Body of pancreas (tissue), 4 donors: Measurements from ENCODE around the gene SUN2. TPM values are rescaled to one million over a fixed set of nuclear protein-coding genes. Genes with fewer than 3 reads are reported as not detected.

Experiments
- ATAC-seq: fragments of 150-250 bp; one replicate; pipeline ENCODE4 v1.9.1; 2016
- DNase-seq, 4 donors: peaks; one replicate each; pipeline ENCODE4 v3.0.0-alpha.2; 2019
- H3K27ac ChIP-seq, 4 donors: fragments of 200-600 bp; sonication (generic); 1 replicate in 3 of 4; 2 replicates in 1 of 4; pipeline versions ENCODE4 v1.5.1 to v1.6.1; 2016 to 2019; ENCODE audit warnings: mild to moderate bottlenecking in 1 of 4, mixed read lengths in 1 of 4, moderate library complexity in 1 of 4
- H3K27me3 ChIP-seq, 2 donors: fragments of 200-600 bp; sonication (generic); one replicate each; pipeline ENCODE4 v1.6.0; 2016; ENCODE audit warnings: mild to moderate bottlenecking in 1 of 2
- H3K36me3 ChIP-seq, 2 donors: fragments of 200-600 bp; sonication (generic); replicated peaks in 1 of 2; 2 replicates each; pipeline ENCODE4 v1.5.1; 2016; ENCODE audit warnings: low read depth in 2 of 2; ENCODE audit not compliant: insufficient read depth in 1 of 2
- H3K4me1 ChIP-seq: fragments of 200-600 bp; sonication (generic); one replicate; pipeline ENCODE4 v1.6.0; 2016
- H3K4me3 ChIP-seq, 2 donors: fragments of 200-600 bp; sonication (generic); 1 replicate in 1 of 2; 2 replicates in 1 of 2; pipeline ENCODE4 v1.5.1; 2016 to 2019
- H3K9me3 ChIP-seq, 3 donors: fragments of 200-600 bp; sonication (generic); 1 replicate in 2 of 3; 2 replicates in 1 of 3; pipeline ENCODE4 v1.5.1; 2016
- CTCF ChIP-seq, 7 experiments: fragments of 450-650 bp in 4 of 7; fragments of 200-600 bp in 3 of 7; sonication (generic) in 3 of 7; IDR thresholded peaks; one replicate each; pipeline ENCODE4 v1.5.1; 2016 to 2019; ENCODE audit warnings: antibody characterized with exemption in 7 of 7
- POLR2A ChIP-seq, 3 donors: fragments of 450-650 bp; IDR thresholded peaks; one replicate each; pipeline ENCODE4 v1.6.1; 2016; ENCODE audit warnings: antibody characterized with exemption in 3 of 3, mild to moderate bottlenecking in 2 of 3
- WGBS, 2 donors: methylation state at CpG; one replicate each; pipeline ENCODE4 v1.1.5; 2017; 5-methylcytosine and 5-hydroxymethylcytosine counted together
- intact Hi-C: fragments of 100-400 bp; cut with DNase I; formaldehyde crosslinking; loops from one replicate; pipeline ENCODE4 v1.15.1; 2023
- total RNA-seq, 2 donors: library from RNA; depleted of rRNA; stranded (reverse); fragments of >200 nt; gene quantifications; one replicate each; pipeline ENCODE4 v1.1.0, GENCODE V29; 2016

SUN2 gene
- total RNA-seq, 2 donors from 2014 or later = 143 to 166 TPM

- Histone ChIP-seq H3K9me3 (no peaks in the 10 kb centered on the region), H3K27ac (peak overlapping the region; percentile 85 to 94 (median 90)), H3K4me1 (peaks cover 53% of the 10 kb centered on the region), H3K27me3 (no peaks in the 10 kb centered on the region), H3K36me3 (peaks cover 2 to 43% of the 10 kb centered on the region in 2 donors), H3K4me3 (no peak overlapping the region)
- peak; percentile 57 for ATAC-seq
- TF ChIP-seq POLR2A (IDR thresholded peaks at IDR 0.05) (peak in 2 of 3 donors; percentile 48 to 53), CTCF (IDR thresholded peaks at IDR 0.05) (peak in 3 of 7 experiments; percentile 28 to 34 (median 34))
- DNase-seq = peak; percentile 69 to 84 (median 78)
- 28 to 29% methylated on average over 13 of the region's 13 CpGs for WGBS, 2 donors
- intact Hi-C loops = no loop called here
These were observed 23.5 kb downstream of the SUN2 start for GRCh38 chr22:38732251-38732815.

- peaks cover 0 to 45% of the 10 kb centered on the region in 2 donors for H3K36me3 ChIP-seq
- 50 to 81% methylated on average over 2 to 6 of the region's 6 CpGs for whole genome bisulfite sequencing, 2 donors
- no peaks in the 10 kb centered on the region for H3K27me3 ChIP-seq
- intact Hi-C loops = no loop called here
- DNase-seq = peak in 1 of 4 donors; percentile 15
- no peak for TF ChIP-seq POLR2A (IDR thresholded peaks at IDR 0.05)
- no peak for TF ChIP-seq CTCF (IDR thresholded peaks at IDR 0.05)
- H3K4me3 ChIP-seq = no peak overlapping the region
- H3K27ac ChIP-seq = peak overlapping the region; percentile 85 to 94 (median 90)
- H3K4me1 ChIP-seq = peaks cover 53% of the 10 kb centered on the region
- no peak for ATAC-seq
- no peaks in the 10 kb centered on the region for H3K9me3 ChIP-seq
These were observed 24.1 kb downstream of the SUN2 start for GRCh38 chr22:38731703-38732161.

GRCh38 chr22:38730411-38730871 is 25.4 kb downstream of the SUN2 start:
- Histone ChIP-seq H3K9me3 (no peaks in the 10 kb centered on the region), H3K4me1 (peaks cover 46% of the 10 kb centered on the region), H3K27ac (peak overlapping the region in 1 of 4 donors; percentile 94), H3K27me3 (no peaks in the 10 kb centered on the region), H3K36me3 (peaks cover 0 to 47% of the 10 kb centered on the region in 2 donors), H3K4me3 (no peak overlapping the region)
- intact Hi-C loops = no loop called here
- DNase-seq (peak in 1 of 4 donors; percentile 11), ATAC-seq (no peak)
- 93 to 96% methylated on average over 13 of the region's 13 CpGs for WGBS, 2 donors
- TF ChIP-seq POLR2A (IDR thresholded peaks at IDR 0.05) (no peak), CTCF (IDR thresholded peaks at IDR 0.05) (no peak)

DNA sequence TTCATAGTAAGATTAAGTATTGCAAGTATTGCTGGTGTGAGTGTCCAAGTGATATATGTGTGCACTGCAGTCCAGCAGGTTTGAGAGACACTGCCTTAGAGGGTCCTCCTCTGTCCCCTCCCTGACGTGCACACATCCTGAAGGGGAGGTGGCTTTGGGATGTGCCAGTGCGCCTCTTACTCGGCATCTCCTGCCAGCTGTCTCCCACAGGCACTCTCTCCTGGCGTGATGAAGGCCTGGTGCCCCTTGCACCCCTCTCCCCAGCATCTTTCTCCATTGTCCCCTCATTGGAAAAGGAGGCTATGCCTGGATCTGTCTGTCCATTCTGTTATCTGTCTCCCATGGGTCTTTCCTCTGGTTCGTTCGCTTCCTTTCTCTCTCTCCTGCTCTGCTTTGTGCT is 25.9 kb downstream of the SUN2 start:
- H3K4me3 ChIP-seq = no peak overlapping the region
- ATAC-seq = no peak
- no peak overlapping the region for H3K27ac ChIP-seq
- 88 to 97% methylated on average over 6 of the region's 6 CpGs for WGBS, 2 donors
- H3K36me3 ChIP-seq = peaks cover 0 to 47% of the 10 kb centered on the region in 2 donors
- intact Hi-C loops = no loop called here
- peaks cover 41% of the 10 kb centered on the region for H3K4me1 ChIP-seq
- DNase-seq = peak in 1 of 4 donors; percentile 6
- TF ChIP-seq CTCF (IDR thresholded peaks at IDR 0.05) (no peak), POLR2A (IDR thresholded peaks at IDR 0.05) (no peak)
- no peaks in the 10 kb centered on the region for H3K9me3 ChIP-seq
- H3K27me3 ChIP-seq = no peaks in the 10 kb centered on the region
